T-helper 2 cell treated with Interferon-gamma antibody and Interleukin-4, amounts not matched to agents 100 ng/mL and 5 ng/mL, for 36 hours (primary cell): ENCODE measurements around the gene BRF1. TPM values are rescaled to one million over a fixed set of nuclear protein-coding genes. Genes with fewer than 3 reads are reported as not detected.
"Not testable (repeated sequence)": the region's sequence is repeated elsewhere in the genome, so short reads cannot be mapped to it uniquely, and the experiment has no call there.

Experiments used
- intact Hi-C: fragments of 100-400 bp; cut with micrococcal nuclease; formaldehyde crosslinking; loops from one replicate; pipeline ENCODE4 v1.15.1; 2023
- total RNA-seq: library from RNA; stranded (reverse); gene quantifications from 2 replicates; pipeline ENCODE4 v1.2.3, GENCODE V29; 2022

BRF1 gene
- total RNA-seq, 1 donor from 2014 or later = 40.6 TPM

GRCh38 chr14:105316968-105317510 lies 16.2 kb upstream of the BRF1 start:
- intact Hi-C loops = no loop called here

- intact Hi-C loops = no loop called here
These were observed 15.8 kb upstream of the BRF1 start for GRCh38 chr14:105316577-105316941.

DNA sequence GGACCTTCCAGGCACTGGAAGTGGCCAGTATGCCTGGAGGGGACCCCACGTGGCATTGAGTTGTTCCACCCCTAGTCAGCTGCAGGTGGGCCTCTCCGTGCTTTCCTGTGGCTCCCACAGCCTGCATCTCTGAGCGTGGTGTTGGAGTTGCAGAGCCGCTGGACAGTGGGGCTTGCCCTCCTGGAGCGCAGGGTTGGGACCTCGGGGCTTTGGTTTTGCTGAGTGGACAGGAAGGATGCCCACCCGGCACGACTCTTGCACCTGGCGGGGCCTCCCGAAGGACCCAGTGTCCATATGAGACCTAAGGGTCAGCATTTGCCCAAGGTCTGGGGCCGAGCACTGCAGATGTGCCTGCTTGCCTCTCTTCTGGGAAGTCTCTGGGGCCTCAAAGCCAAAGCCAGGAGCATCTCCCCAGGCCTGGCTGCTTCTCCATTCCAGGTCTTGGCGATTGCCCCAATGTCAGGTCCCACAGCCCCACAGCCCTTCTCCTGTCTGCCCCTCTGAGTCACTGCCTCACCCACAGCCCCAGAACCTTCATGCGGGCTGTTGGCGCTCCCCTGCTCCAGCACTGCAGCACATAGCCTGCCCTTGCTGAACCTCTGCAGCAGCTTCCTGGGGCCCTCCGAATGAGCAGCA lies 15.3 kb upstream of the BRF1 start:
- intact Hi-C loops = no loop called here

GRCh38 chr14:105315211-105315721 lies 14.5 kb upstream of the BRF1 start:
- intact Hi-C loops = no loop called here

DNA sequence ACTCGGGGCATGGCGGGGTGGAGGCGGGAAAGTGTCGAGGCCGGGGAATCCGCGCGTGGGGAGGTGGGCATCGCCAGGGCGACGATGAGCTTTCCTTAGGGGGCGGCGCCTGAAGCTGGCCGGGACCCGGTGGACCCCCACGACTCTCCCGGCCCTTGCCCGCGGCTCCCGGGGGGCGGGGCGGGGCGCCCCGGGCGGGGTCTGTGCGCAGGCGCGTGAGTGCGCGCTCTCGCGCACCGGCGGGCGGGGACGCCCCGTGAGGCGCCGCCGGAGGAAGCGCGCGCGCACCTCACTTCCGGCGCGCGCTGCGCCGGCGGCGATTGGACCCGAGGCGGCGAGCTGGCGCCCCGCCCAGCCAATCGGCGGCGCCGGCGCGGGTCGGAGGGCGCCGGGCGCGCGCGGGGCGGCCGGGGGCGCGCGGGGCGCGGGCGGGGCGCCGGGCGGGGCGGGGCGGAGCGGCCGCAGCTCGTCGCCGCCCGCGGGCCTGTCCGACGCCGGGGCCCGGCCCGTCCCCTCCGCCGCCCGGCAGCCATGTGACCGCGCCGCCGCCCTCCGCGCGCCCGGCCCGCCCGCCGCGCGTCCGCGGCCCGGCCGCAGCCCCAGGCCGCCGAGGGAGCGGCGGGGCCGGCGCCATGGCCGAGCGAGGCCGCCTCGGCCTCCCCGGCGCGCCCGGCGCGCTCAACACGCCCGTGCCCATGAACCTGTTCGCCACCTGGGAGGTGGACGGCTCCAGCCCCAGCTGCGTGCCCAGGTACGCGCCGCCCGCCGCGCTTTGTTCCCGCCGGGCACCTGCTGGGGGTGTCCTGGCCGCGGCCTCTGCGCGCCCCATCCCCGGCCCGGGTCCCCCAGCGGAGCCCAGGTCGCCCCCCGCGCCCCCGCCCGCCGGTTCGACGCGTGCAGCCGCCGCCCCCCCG lies 13.7 kb upstream of the BRF1 start, which contains the start of gene PACS2:
TSS of gene PACS2 (plus strand) at position 462 of the 914 bp plus-strand sequence. CDS start at position 633, 171 bp downstream.
- intact Hi-C loops = loop anchor here (1.0 kb wide), 3 partner anchors 13 to 293 kb away; partner anchors contain the start of genes BRF1, CDCA4 and TEDC1

DNA sequence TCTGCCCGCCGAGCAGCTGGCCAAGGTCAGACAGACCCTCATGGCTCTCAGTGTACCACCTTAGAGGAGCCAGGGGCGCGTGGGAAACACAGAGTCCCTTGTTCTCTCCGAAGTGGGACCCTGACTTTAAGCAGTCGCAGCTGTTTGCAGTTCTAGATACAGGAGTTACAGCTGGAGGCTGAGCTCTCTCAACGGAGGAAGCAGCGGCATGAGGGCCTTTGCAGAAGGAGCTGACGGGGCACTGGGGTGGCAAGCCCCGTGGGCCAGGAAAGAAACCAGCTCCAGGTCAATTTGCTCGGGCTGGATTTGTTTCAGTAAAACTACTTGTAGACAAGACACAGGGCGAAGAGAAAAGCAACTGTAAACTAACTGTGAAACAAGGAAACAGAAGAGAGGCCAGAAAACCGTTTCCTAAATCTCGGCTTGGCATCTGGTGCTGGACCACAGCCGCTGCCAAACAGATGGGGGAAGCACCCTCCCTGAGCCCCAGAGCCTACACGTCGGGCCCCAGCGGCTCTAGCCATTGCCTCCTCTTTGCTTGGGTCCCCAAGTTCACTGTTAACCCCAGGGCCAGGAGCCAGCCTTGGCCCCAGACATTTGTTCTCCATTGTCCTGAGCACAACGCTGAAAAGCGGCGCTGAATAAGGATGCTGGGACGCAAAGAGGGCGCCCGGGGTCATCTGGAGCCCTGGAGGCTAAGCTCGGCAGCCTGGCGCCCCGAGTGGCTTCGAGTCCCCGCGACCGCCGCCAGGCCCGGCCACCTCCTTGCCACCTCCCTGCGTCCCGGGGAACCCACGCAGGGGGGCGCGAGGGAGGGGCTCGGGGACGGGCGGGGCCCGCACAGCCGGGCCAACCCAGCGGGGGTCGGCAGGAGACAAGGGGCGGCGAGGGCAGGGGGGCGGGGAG lies 12.8 kb upstream of the BRF1 start:
- intact Hi-C loops = loop anchor here (1.0 kb wide), 3 partner anchors 12 to 292 kb away; partner anchors contain the start of genes BRF1, CDCA4 and TEDC1

DNA sequence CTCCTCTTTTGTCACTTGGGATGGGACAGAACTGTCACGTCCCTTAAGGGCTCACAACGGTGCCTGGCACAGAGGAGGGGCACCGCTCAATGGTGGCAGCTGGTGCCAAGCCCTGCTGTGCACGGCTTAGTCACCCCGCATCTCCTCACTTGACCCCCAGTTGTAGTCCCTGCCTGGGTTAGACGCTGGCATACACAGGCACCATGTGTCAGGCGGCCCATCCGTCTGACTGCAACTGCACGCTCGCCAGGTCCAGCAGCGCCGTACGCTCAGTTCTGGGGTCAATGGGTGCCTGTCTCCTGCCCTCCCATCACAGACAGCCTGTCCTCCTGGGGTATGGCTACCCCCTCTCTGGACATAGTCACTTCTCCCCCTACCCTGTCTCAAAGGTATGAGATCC lies 12.2 kb upstream of the BRF1 start:
- intact Hi-C loops = no loop called here

- intact Hi-C loops = no loop called here
These were observed 11.0 kb upstream of the BRF1 start for GRCh38 chr14:105311838-105312237.

- intact Hi-C loops = no loop called here
These were observed 8.6 kb upstream of the BRF1 start for GRCh38 chr14:105309371-105309770.

DNA sequence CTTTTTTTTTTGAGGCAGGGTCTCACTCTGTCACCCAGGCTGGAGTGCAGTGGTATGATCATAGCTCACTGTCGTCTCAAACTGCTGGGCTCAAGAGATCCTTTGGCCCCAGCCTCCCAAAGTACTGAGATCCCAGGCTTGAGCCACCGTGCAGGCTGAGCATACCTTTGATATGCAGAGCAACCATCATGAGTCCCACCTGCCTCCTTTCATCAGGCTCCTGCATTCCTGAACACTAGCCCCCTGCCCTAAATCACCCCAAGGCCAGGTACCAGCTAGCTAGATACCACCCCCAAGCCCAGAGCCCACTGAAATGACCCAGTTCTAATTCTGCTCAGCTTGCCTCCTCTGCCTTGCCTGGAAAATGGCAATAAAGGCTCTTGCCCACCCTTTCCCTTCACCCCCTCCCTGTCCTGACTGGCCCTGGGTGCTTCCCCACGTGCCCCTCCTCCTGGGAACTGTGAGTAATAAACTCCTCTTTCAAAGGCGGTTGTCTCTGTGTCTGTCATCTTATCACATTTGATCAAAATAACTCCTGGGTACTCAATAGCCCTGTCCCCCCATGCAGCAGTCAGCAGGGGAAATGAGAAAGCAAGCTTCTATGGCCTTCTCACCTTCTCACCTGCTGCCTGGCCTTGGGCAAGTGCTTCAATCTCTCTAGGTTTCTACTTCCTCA lies 6.4 kb upstream of the BRF1 start:
- intact Hi-C loops = no loop called here

GRCh38 chr14:105305791-105306190 lies 5.0 kb upstream of the BRF1 start:
- intact Hi-C loops = no loop called here

DNA sequence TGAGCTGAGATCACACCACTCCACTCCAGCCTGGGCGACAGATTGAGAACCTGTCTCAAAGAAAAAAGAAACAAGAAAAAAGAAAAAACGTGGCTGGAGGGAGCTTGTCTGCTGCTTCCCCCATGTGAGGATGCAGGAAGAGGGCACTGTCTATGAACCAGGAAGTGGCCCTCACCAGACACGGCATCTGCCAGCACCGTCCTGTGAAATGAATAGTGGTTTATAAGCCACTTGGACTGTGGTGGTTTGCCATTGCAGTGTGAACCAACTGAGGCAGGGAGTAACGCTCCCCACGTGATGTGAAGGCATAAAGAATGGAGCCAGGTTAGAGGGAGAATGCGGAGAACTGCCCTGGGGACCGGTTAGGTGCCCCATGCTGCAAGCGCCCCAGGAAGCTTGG lies 4.5 kb upstream of the BRF1 start:
- intact Hi-C loops = no loop called here

GRCh38 chr14:105304565-105304964 lies 3.8 kb upstream of the BRF1 start:
- intact Hi-C loops = loop anchor here (5.0 kb wide), 3 partner anchors 93 to 507 kb away; partner anchors contain the start of genes AKT1 and TEX22

DNA sequence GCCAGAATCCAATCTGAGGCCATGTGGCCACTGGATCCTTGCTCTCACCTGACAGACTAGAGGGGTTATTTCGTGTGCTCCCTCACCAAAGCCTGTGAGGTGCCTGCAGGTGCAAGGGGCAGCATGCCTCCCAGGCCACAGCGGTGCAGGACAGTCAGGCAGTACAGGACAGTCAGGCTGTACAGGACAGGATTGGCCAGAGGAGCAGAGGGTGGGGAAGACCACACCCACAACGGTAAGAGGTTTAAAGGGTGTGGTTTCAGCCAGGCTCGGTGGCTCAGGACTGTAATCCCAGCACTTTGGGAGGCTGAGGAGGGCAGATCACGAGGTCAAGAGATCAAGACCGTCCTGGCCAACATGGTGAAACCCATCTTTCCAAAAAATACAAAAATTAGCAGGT lies 3.1 kb upstream of the BRF1 start:
- intact Hi-C loops = loop anchor here (5.0 kb wide), 3 partner anchors 93 to 507 kb away; partner anchors contain the start of genes AKT1 and TEX22

- intact Hi-C loops = loop anchor here (1.0 to 5.0 kb wide), 6 partner anchors 12 to 505 kb away; partner anchors contain the start of genes AKT1, CDCA4, PACS2 and TEDC1
These were observed 1.1 kb upstream of the BRF1 start for GRCh38 chr14:105301915-105302249.

GRCh38 chr14:105301103-105301914 lies 508 bp upstream of the BRF1 start:
- intact Hi-C loops = loop anchor here (1.0 to 5.0 kb wide), 6 partner anchors 13 to 504 kb away; partner anchors contain the start of genes AKT1, CDCA4, PACS2 and TEDC1

DNA sequence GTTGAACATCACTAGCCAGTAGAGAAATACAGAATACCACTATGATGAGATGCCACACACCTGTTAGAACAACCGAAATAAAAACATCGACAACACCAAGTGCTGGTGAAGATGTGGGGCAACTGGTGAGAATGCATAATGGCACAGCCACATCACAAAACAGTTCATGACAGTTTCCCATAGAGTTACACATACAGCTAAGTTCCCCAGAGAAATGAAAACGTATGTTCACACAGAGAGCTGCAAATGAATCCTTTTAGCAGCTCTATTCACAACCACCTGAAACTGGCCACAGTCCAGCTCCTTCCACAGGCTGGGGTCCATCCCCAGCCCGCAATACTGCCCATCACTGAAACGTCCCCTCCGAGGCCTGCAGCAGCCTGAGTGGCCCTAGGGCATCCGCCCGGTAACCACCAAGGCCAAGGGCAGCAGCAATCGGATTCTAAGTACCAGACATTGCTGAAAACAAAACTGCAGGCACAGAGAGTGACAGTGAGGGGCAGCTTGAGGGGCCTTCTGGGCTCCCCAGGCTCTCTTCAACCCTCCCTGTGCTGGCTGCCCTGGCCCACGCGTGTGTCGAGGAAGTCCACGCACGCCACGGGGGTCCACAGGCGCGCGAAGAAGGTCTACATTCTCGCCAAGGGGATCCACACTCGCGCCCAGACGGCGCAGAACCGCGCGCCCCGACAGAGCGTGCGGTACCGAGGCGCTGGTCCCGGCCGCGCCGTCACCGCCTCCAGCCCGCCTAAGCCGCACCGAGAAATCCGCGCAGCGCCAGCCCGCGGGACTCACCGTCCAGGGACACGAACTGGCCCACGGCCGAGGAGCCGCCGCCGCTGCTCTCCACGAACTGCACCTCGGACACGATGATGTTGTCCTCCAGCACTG lies 903 bp downstream of the BRF1 start:
- intact Hi-C loops = loop anchor here (2.0 to 5.0 kb wide), 4 partner anchors 97 to 503 kb away; partner anchors contain the start of genes AKT1, TEDC1 and TEX22

GRCh38 chr14:105297311-105297710 lies 3.5 kb downstream of the BRF1 start:
- intact Hi-C loops = not testable (repeated sequence)
